Hepatocyte (in vitro differentiated cells): ENCODE results near the gene WDR70.

ENCODE experiments used
- CTCF ChIP-seq: fragments of 200-600 bp; sonication (generic); IDR thresholded peaks from 2 replicates; pipeline ENCODE4 v1.5.1; 2016; ENCODE audit warnings: antibody characterized with exemption, mild to moderate bottlenecking; ENCODE audit not compliant: poor library complexity
- EZH2 ChIP-seq: fragments of 200-600 bp; sonication (generic); IDR thresholded peaks from 2 replicates; pipeline ENCODE4 v1.6.1; 2016; ENCODE audit warnings: antibody characterized with exemption, mild to moderate bottlenecking, borderline replicate concordance

GRCh38 chr5:37737326-37738056 lies 358.4 kb downstream of the WDR70 start:
- TF ChIP-seq CTCF = no peak
- no peak for TF ChIP-seq EZH2
